Activated CD4-positive, alpha-beta T cell treated with anti-CD3 and anti-CD28 coated beads, Interleukin-2, amount 10 ng/mL, durations not matched to agents 24 days and 14 days (primary cell): ENCODE data around the gene PHACTR2. TPM values are rescaled to one million over a fixed set of nuclear protein-coding genes. Genes with fewer than 3 reads are reported as not detected.

Experiments used
- DNase-seq: peaks from one replicate; pipeline ENCODE4 v3.0.0; 2022
- H3K27ac Mint-ChIP-seq: one replicate; pipeline ENCODE4 v1.8.0; 2022; ENCODE audit warnings: mild to moderate bottlenecking, mixed read lengths
- H3K27me3 Mint-ChIP-seq: one replicate; pipeline ENCODE4 v1.8.0; 2022; ENCODE audit warnings: mixed read lengths
- H3K36me3 Mint-ChIP-seq: one replicate; pipeline ENCODE4 v1.8.0; 2022; ENCODE audit warnings: low read depth, mild to moderate bottlenecking, mixed read lengths
- H3K4me1 Mint-ChIP-seq: one replicate; pipeline ENCODE4 v1.8.0; 2021; ENCODE audit warnings: mixed read lengths
- H3K4me3 Mint-ChIP-seq: one replicate; pipeline ENCODE4 v1.8.0; 2022; ENCODE audit warnings: mild to moderate bottlenecking, moderate library complexity, mixed read lengths
- H3K9me3 Mint-ChIP-seq: one replicate; pipeline ENCODE4 v1.8.0; 2021; ENCODE audit warnings: mixed read lengths
- intact Hi-C: fragments of 100-400 bp; cut with micrococcal nuclease; formaldehyde crosslinking; loops from one replicate; pipeline ENCODE4 v1.15.1; 2023
- total RNA-seq: library from RNA; stranded (reverse); gene quantifications from 2 replicates; pipeline ENCODE4 v1.2.3, GENCODE V29; 2022

PHACTR2 gene
- total RNA-seq, 1 donor from 2014 or later = 53.8 TPM

DNA sequence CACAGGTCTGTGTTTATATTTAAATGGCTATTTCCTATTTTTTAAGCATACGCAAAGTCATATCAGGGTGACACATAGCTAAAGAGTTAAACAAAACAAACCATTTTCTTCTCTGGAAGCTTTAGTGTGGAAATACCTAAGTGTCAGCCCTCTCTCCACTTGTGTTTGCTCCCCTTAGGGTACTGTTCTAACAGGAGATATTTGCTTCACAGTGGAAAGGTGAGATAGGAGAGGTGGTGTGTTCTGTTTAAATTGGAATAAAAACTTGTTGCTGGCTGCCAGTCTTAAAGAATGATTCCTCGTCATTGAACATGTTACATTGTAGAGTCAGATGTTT is 18.9 kb downstream of the PHACTR2 start:
- no peak for DNase-seq
- intact Hi-C loops = loop anchor here (10.0 kb wide), 1 partner anchor 108 kb away; no protein-coding TSS in a partner anchor
- no peak overlapping the region for H3K4me3 Mint-ChIP-seq
- H3K27me3 Mint-ChIP-seq = no peaks in the 10 kb centered on the region
- H3K9me3 Mint-ChIP-seq = peaks cover 6% of the 10 kb centered on the region
- peaks cover 31% of the 10 kb centered on the region for H3K4me1 Mint-ChIP-seq
- no peaks in the 10 kb centered on the region for H3K36me3 Mint-ChIP-seq
- H3K27ac Mint-ChIP-seq = no peak overlapping the region

- no peak overlapping the region for H3K4me3 Mint-ChIP-seq
- no peaks in the 10 kb centered on the region for H3K27me3 Mint-ChIP-seq
- no peak for DNase-seq
- H3K36me3 Mint-ChIP-seq = no peaks in the 10 kb centered on the region
- intact Hi-C loops = loop anchor here (10.0 kb wide), 1 partner anchor 108 kb away; no protein-coding TSS in a partner anchor
- H3K9me3 Mint-ChIP-seq = peaks cover 6% of the 10 kb centered on the region
- peaks cover 27% of the 10 kb centered on the region for H3K4me1 Mint-ChIP-seq
- H3K27ac Mint-ChIP-seq = no peak overlapping the region
These were observed 19.5 kb downstream of the PHACTR2 start for GRCh38 chr6:143697076-143697800.

DNA sequence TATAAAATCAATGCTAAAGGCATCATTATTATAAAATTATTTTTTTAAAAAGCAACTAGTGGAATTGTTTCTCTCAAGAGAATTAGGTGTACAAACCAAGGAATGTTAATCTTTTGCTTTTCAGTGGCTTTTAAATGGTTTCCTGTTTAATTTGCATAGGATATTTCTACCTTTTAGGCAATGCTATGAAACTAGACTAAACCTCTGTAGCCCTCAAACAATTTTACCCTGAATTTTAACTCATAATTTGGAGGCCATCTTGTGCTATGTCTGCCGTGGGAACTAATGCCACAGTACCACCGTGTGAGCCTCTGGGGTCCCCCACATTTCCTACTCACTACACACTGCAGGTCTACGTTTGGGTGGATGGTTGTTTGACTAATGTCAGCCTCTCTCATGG is 20.6 kb downstream of the PHACTR2 start:
- no peak overlapping the region for H3K4me3 Mint-ChIP-seq
- no peak overlapping the region for H3K27ac Mint-ChIP-seq
- no peak for DNase-seq
- H3K27me3 Mint-ChIP-seq = no peaks in the 10 kb centered on the region
- intact Hi-C loops = loop anchor here (10.0 kb wide), 1 partner anchor 106 kb away; no protein-coding TSS in a partner anchor
- H3K36me3 Mint-ChIP-seq = no peaks in the 10 kb centered on the region
- peaks cover 23% of the 10 kb centered on the region for H3K4me1 Mint-ChIP-seq
- peaks cover 6% of the 10 kb centered on the region for H3K9me3 Mint-ChIP-seq

GRCh38 chr6:143698759-143699429 is 21.1 kb downstream of the PHACTR2 start:
- no peak overlapping the region for H3K27ac Mint-ChIP-seq
- peaks cover 22% of the 10 kb centered on the region for H3K4me1 Mint-ChIP-seq
- H3K4me3 Mint-ChIP-seq = no peak overlapping the region

DNA sequence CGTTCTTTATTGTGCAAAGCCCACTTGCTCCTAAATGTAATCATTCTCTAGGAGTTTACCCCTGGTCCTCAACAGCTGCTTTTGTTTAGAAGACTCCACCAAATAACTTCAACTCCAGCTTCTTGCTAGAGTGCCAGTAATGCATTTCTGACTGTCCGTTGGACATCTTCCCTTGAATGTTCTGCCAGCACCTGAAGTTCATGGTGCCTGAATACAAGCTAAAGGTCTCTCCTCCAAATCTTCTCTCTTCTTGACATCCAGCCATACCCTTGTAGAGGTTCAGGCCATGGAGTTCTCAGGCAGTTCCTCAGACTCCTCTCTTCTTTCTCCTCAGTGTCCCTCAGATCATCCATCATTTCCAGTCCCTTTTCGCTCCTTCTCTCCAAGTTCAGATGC is 21.7 kb downstream of the PHACTR2 start:
- no peak overlapping the region for H3K4me3 Mint-ChIP-seq
- H3K4me1 Mint-ChIP-seq = peaks cover 17% of the 10 kb centered on the region
- peaks cover 1% of the 10 kb centered on the region for H3K36me3 Mint-ChIP-seq
- H3K27me3 Mint-ChIP-seq = no peaks in the 10 kb centered on the region
- DNase-seq = no peak
- intact Hi-C loops = loop anchor here (10.0 kb wide), 1 partner anchor 105 kb away; no protein-coding TSS in a partner anchor
- peaks cover 6% of the 10 kb centered on the region for H3K9me3 Mint-ChIP-seq
- no peak overlapping the region for H3K27ac Mint-ChIP-seq

More at GRCh38 chr6:143698759-143699429, 21.1 kb downstream of the PHACTR2 start:
- DNase-seq = no peak
- Mint-ChIP-seq H3K36me3 (no peaks in the 10 kb centered on the region), H3K27me3 (no peaks in the 10 kb centered on the region), H3K9me3 (peaks cover 6% of the 10 kb centered on the region)
- intact Hi-C loops = loop anchor here (10.0 kb wide), 1 partner anchor 106 kb away; no protein-coding TSS in a partner anchor

GRCh38 chr6:143700684-143701348 is 23.1 kb downstream of the PHACTR2 start:
- Mint-ChIP-seq H3K4me1 (peaks cover 7% of the 10 kb centered on the region), H3K4me3 (no peak overlapping the region), H3K27ac (no peak overlapping the region), H3K27me3 (no peaks in the 10 kb centered on the region), H3K36me3 (peaks cover 4% of the 10 kb centered on the region), H3K9me3 (peaks cover 6% of the 10 kb centered on the region)
- intact Hi-C loops = no loop called here
- no peak for DNase-seq

DNA sequence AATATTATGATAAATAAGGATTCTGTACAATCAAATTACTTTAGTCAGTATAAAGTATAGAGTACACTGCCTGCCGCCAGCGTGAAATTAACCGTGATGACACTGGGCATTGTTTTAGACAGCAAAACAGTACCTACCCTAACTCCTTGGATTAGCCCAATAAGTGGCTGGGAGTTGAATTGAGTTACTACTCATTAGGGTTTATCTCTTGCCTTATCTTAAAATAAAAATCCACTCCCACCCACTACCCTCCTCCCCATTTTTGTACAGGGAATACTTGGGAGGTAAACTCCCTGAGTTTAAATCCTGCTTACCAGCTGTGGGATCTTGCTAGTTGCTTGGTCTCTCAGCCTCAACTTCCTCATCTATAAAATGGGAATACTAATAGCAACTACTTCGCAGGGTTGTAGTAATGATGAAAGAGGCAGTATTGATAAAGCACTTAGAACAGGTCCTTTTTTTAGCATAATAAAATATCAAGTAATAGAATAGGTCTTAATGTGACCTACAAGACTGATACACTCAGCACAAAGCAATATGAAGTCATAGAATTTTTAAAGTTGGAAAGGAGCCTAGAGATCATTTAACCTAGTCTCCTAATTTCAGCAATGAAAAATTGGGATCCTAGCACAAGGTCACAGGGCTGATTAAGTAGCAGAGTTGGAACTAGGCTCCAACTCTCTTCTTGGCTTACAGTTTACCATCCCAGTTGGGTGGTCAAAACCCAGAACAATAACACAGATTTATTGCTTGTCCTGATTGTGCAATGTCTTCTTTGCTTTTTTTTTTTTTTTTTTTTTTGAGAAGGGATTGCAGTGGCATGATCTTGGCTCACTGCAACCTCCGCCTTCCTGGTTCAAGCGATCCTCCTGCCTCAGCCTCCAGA is 23.8 kb downstream of the PHACTR2 start:
- Mint-ChIP-seq H3K4me3 (no peak overlapping the region), H3K36me3 (peaks cover 6% of the 10 kb centered on the region), H3K9me3 (peaks cover 9% of the 10 kb centered on the region), H3K4me1 (peaks cover 5% of the 10 kb centered on the region), H3K27ac (no peak overlapping the region), H3K27me3 (no peaks in the 10 kb centered on the region)
- DNase-seq = no peak
- intact Hi-C loops = no loop called here

DNA sequence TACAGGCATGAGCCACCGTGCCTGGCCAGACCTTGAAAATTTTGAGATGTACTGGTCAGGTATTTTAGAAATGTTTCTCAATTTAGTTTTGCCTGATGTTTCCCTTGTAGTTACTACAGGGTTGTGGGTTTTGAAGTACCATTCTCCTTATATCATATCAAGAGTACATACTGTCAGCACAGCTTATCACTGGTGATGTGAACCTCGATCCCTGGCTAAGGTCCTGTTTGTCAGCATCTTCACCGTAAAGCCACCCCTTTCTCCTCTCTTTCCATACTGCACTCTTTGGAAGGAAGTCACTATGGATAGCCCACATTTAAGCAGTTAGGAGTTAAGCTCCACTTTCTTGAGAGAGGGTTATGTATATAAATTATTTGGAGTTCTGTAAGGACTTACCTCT is 27.8 kb downstream of the PHACTR2 start:
- Mint-ChIP-seq H3K4me1 (no peaks in the 10 kb centered on the region), H3K4me3 (no peak overlapping the region), H3K27ac (no peak overlapping the region), H3K27me3 (no peaks in the 10 kb centered on the region), H3K36me3 (peaks cover 12% of the 10 kb centered on the region), H3K9me3 (peaks cover 9% of the 10 kb centered on the region)
- intact Hi-C loops = no loop called here
- DNase-seq = no peak

DNA sequence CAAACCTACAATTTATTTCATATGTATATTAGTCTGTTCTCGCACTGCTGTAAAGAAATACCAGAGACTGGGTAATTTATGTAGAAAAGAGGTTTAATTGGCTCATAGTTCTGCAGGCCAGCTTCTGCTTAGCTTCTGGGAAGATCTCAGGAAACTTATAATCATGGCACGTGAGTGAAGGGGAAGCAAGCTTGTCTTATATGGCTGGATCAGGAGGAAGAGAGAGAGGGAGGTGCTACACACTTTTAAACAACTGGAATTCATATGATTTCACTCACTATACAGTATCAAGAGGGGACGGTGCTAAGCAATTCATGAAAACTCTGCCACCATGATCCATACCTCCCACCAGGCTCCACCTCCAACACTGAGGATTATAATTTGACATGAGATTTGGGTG is 29.9 kb downstream of the PHACTR2 start:
- H3K27me3 Mint-ChIP-seq = no peaks in the 10 kb centered on the region
- H3K4me3 Mint-ChIP-seq = no peak overlapping the region
- DNase-seq = no peak
- peaks cover 12% of the 10 kb centered on the region for H3K36me3 Mint-ChIP-seq
- H3K4me1 Mint-ChIP-seq = no peaks in the 10 kb centered on the region
- H3K27ac Mint-ChIP-seq = no peak overlapping the region
- peaks cover 9% of the 10 kb centered on the region for H3K9me3 Mint-ChIP-seq
- intact Hi-C loops = no loop called here

GRCh38 chr6:143708889-143709288 is 31.1 kb downstream of the PHACTR2 start:
- Mint-ChIP-seq H3K27ac (no peak overlapping the region), H3K9me3 (peaks cover 9% of the 10 kb centered on the region), H3K27me3 (no peaks in the 10 kb centered on the region), H3K4me1 (no peaks in the 10 kb centered on the region), H3K36me3 (peaks cover 14% of the 10 kb centered on the region), H3K4me3 (no peak overlapping the region)
- DNase-seq = no peak
- intact Hi-C loops = no loop called here

- intact Hi-C loops = no loop called here
- H3K36me3 Mint-ChIP-seq = peaks cover 15% of the 10 kb centered on the region
- no peaks in the 10 kb centered on the region for H3K27me3 Mint-ChIP-seq
- no peaks in the 10 kb centered on the region for H3K4me1 Mint-ChIP-seq
- H3K9me3 Mint-ChIP-seq = peaks cover 11% of the 10 kb centered on the region
- no peak overlapping the region for H3K4me3 Mint-ChIP-seq
- no peak for DNase-seq
- no peak overlapping the region for H3K27ac Mint-ChIP-seq
These were observed 33.9 kb downstream of the PHACTR2 start for GRCh38 chr6:143711714-143712113.

GRCh38 chr6:143718472-143718871 is 40.7 kb downstream of the PHACTR2 start:
- peaks cover 6% of the 10 kb centered on the region for H3K9me3 Mint-ChIP-seq
- no peak overlapping the region for H3K4me3 Mint-ChIP-seq
- H3K27ac Mint-ChIP-seq = no peak overlapping the region
- DNase-seq = no peak
- H3K27me3 Mint-ChIP-seq = no peaks in the 10 kb centered on the region
- H3K4me1 Mint-ChIP-seq = no peaks in the 10 kb centered on the region
- H3K36me3 Mint-ChIP-seq = peaks cover 24% of the 10 kb centered on the region
- intact Hi-C loops = no loop called here

GRCh38 chr6:143721642-143722041 is 43.9 kb downstream of the PHACTR2 start:
- intact Hi-C loops = no loop called here
- H3K9me3 Mint-ChIP-seq = peaks cover 6% of the 10 kb centered on the region
- no peak overlapping the region for H3K27ac Mint-ChIP-seq
- DNase-seq = no peak
- peaks cover 31% of the 10 kb centered on the region for H3K36me3 Mint-ChIP-seq
- no peak overlapping the region for H3K4me3 Mint-ChIP-seq
- no peaks in the 10 kb centered on the region for H3K27me3 Mint-ChIP-seq
- H3K4me1 Mint-ChIP-seq = peaks cover 4% of the 10 kb centered on the region
